Suppressor macrophage treated with lipopolysaccharide for 1 hour (primary cell): ENCODE results near the gene SERPINA5.

Source experiments
- DNase-seq, 3 donors: peaks; one replicate each; pipeline ENCODE4 v3.0.0-alpha.2; 2020 to 2022

SERPINA5 gene

DNA sequence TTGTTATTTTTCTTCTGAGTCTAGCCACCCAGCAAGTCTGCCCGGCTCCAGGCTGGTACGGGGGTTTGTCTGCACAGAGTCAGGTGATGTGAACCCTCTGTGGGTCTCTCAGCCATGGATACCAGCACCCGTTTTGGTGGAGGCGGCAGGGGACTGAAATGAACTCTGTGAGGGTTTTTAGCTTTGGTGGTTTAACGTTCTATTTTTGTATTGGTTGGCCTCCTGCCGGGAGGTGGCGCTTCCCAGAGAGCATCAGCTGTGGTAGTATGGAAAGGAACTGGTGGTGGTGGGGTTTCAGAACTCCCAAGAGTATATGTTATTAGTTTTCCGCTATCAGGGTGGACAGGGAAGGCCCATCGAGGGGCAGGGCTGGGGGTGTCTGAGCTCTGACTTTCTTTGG is 25.2 kb upstream of the SERPINA5 start:
- no peak for DNase-seq

GRCh38 chr14:94557327-94557726 is 23.9 kb upstream of the SERPINA5 start:
- DNase-seq, result no peak

- DNase-seq, result no peak
Observed at GRCh38 chr14:94558842-94559241, 22.4 kb upstream of the SERPINA5 start.

- DNase-seq, result no peak
Observed at GRCh38 chr14:94559638-94560290, 21.5 kb upstream of the SERPINA5 start.

DNA sequence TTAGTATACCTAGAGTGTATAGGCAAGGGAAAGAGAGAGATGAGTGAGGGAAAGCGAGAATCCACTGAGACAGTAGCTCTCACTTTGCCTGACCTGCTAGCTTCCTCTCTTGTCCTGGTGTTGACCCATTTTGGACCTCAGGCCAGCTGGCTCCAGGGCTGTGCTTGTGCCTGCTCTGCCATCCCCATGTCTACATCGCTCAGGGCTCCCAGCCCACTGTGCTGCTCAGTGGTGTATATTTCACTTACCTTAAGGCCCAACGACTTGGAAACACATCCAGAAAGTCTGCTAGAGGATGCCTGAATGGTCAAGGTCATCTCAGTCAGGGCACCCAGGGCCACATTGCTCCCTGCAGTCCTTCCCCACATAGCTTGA is 20.9 kb upstream of the SERPINA5 start:
- no peak for DNase-seq

- no peak for DNase-seq
Observed at GRCh38 chr14:94560751-94561655, 20.2 kb upstream of the SERPINA5 start, which contains the start of gene SERPINA4. Gene SERPINA4, plus strand, starts transcription at chr14:94561442. Its CDS starts 2,041 bp downstream, at chr14:94563483.

DNA sequence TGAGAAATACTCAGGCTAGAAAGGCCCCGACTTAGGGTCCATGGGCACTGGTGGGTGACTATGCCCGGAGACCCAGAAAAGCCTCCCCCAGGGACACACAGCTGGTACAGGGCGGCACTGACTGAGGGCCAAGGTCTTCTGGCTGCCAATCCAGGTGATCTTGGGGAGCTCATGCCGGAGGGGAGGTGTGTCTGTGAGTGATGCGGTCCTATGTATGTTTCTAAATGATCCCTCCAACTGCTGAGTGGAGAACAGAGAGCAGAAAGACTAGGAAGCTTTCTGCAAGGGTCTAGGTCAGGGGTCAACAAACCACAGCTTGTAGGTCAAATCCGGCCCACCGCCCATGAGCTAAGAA is 19.6 kb upstream of the SERPINA5 start:
- no peak for DNase-seq

DNA sequence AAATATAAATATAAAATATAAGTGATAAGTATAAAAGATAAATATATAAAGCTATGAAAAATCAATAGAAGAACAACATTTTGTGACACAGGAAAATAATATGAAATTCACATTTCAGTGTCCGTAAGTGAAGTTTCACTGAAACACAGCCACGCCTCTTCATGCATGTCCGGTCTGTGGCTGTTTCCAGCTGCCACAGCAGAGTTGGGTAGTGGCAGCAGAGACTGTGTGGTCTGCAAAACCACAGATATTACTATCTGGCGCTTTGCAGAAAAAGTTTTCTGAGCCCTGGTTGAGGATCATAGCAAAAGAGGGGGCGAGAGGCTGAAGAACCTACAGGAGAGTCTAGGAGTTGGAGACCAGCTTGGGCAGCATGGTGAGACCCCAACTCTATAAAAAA is 19.2 kb upstream of the SERPINA5 start:
- no peak for DNase-seq

- DNase-seq, result no peak
Observed at GRCh38 chr14:94562941-94563883, 18.0 kb upstream of the SERPINA5 start.

DNA sequence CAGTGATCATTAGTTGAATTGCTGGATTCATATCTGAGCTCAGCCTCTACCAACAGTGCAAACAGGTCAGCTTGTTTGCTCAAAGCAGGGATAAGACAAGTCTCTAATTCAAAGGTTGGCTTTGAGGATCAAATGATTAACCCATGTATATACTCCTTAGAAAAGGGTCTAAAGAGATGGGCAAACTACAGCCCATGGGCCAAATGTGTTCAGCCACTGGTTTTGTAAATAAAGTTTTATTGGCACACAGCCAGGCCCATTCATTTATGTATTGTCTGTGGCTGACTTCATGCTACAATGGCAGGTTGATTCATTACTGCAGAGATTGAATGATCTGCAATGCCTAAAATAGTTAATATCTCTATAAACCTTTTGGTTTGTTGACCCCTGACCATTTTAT is 16.8 kb upstream of the SERPINA5 start:
- DNase-seq, result no peak

DNA sequence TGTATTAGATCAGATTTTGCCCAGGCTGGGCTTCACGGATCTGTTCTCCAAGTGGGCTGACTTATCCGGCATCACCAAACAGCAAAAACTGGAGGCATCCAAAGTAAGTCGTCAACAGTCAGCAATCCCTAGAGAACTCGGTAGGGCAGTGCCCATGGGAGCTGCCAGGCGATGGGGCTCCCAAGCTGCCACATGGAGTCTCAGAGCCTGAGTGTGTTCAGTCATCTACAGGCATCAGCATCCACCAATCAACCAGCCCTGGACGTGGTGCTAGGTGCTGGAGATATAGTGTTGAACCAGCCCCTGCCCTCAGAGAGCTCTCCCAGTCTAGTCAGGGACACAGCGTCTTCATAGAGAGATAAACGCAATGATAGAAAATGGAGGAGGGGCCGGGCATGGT is 13.0 kb upstream of the SERPINA5 start:
- DNase-seq, result no peak

DNA sequence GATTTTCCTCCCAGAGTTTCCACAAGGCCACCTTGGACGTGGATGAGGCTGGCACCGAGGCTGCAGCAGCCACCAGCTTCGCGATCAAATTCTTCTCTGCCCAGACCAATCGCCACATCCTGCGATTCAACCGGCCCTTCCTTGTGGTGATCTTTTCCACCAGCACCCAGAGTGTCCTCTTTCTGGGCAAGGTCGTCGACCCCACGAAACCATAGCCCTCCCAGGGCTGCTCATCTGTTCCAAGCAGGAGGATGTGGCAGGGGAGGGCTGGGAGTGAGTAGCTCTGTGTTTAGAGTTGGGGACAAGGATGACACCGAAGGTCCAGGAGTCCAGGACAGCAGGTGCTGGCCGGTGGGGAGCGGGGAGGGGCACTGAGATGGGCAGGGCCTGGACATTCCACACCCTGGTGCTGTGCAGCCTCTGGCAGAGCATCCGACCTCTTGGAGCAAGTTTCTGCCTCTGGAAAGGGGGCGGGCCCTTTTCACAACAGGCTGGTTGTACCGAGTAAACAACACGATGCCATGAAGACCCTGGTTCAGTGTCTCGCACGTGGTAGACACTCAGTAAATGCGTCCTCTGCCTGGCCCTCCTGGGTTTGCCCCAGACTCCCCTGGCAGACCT is 11.7 kb upstream of the SERPINA5 start:
- no peak for DNase-seq

DNA sequence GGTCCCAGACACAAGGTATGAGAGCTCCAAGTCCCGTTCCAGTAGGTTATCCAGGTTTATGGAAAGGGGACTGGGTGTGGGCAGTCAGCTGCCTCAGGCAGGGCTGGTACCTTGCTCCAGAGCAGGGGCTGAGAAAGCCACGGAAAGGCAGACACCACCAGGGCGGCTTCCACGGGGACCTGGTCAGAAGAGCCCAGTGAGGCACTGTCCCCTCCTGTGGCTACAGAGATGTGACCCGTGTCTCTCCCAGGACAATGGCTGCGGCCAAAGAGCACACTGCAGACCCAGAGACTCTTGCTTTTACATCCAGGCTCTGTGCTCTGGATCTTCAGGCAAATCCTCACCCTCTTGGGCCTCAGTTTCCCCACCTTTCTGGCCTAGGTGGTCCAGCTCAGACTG is 11.2 kb upstream of the SERPINA5 start:
- DNase-seq, result no peak

- DNase-seq, result no peak
Observed at GRCh38 chr14:94570440-94570839, 10.8 kb upstream of the SERPINA5 start.

DNA sequence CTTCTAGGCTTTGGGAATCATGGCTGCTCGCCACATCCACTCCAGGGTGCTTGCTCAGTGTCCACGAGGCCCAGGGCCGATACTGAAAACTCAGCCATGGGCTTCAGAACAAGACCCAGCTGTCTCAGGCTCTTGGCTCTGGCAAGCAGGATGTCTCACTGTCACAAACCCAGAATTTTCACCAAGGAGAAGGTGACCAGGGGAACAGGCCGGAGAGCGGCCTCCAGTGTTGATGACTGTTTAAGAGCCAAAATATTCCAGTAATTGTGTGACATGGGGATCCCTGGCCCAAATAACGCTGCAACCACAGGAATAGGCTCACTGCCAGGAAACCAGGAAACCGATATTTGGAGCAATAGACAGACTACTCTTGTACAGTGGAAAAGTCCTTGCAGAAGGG is 9.8 kb upstream of the SERPINA5 start:
- DNase-seq, result no peak

DNA sequence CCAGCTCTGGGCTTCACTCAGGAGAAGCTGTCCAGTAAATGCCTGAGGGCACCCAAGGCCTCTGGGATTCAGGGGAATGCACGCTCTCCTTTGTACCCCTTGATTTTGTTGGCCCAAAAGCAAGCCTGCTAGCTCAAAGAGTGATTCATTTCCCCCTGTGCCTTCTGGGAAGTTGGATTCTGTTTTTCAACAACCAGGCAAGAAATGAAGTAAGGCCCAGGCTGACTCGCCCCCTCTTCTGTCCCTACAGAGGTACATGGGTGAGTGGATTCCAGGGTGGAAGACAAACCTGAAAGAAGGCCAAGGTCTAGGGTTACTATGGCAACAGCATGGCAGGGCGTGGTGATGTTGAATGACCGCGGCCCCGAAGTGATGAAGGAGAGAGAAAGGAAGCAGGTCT is 9.3 kb upstream of the SERPINA5 start:
- no peak for DNase-seq

GRCh38 chr14:94572637-94573303 is 8.5 kb upstream of the SERPINA5 start:
- no peak for DNase-seq

DNA sequence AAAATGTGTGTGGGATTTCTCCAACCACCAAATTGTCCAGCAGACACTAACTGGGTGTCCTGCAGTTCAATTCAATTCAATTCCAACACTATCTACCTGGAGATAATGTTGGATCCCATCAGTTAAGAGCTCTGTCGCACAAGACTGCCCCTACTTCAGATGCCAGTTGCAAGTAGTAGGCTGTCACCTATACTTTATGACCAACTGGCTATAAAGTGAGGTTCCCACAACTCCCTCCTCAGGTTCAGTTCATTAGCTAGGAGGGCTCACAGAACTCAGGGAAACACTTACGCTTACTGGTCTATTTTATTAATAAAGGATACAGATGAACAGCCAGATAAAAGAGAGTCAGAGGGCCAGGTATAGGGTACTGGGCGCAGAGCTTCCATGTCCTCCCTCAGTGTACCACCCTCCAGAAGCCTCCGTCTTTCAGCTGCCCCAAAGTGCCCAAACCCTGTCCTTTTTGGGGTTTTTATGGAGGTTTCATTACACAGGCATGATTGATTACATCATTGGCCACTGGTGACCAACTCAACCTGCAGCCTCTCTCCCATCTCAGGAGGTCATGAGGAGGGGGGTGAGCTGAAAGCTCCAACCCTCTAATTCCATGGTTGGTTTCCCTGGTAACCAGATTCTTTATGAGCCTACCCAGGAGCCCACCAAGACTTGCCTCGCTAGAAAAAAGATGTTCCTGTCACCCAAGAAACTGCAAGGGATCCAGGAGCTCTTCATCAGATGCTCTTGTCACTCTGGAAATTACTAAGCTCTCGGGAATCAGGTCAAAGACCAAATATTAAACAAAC is 7.5 kb upstream of the SERPINA5 start:
- DNase-seq, result no peak

DNA sequence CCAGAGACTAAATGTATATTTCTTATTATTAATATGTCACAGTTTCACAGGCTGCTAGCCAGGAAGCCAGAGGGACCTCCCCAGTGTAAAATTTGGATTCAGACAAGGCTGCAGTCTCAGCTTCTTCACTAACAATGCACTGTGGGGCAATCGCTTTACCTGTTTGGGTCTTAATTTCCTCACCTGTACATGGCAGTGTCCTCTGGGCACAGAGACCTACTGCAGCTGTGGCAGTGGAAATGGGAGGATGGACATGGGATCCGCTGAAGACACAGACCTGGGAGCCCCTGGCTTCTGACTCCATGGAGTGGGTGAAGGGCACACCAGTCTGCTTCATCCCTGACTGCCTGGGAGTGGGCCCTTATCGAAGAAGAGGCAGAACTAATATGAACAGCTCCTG is 6.9 kb upstream of the SERPINA5 start:
- DNase-seq, result no peak

- no peak for DNase-seq
Observed at GRCh38 chr14:94575730-94576585, 5.3 kb upstream of the SERPINA5 start.
